Karpas-422 (cell line): ENCODE measurements around the gene OR5AC2. TPM values are rescaled to one million over a fixed set of nuclear protein-coding genes. Genes with fewer than 3 reads are reported as not detected.

Experiments
- DNase-seq: peaks from one replicate; pipeline ENCODE4 v3.0.0-alpha.2; 2015
- H2AFZ ChIP-seq: fragments of 200-600 bp; sonication (generic); 2 replicates; pipeline ENCODE4 v1.6.1; 2014; ENCODE audit warnings: antibody characterized with exemption, low read length, mixed read lengths
- H3K27ac ChIP-seq: fragments of 200-600 bp; sonication (generic); 2 replicates; pipeline ENCODE4 v1.5.1; 2014; ENCODE audit warnings: mild to moderate bottlenecking, low read length, moderate library complexity
- H3K27me3 ChIP-seq: fragments of 200-600 bp; sonication (generic); 2 replicates; pipeline ENCODE4 v1.6.1; 2014; ENCODE audit warnings: low read length, mixed read lengths
- H3K36me3 ChIP-seq: fragments of 200-600 bp; sonication (generic); 2 replicates; pipeline ENCODE4 v1.6.1; 2014; ENCODE audit warnings: low read length, mixed read lengths; ENCODE audit not compliant: insufficient read depth
- H3K4me1 ChIP-seq: fragments of 200-600 bp; sonication (generic); 2 replicates; pipeline ENCODE4 v1.6.1; 2014; ENCODE audit warnings: mild to moderate bottlenecking, low read length, mixed read lengths
- H3K4me2 ChIP-seq: fragments of 200-600 bp; sonication (generic); 2 replicates; pipeline ENCODE4 v1.6.1; 2014; ENCODE audit warnings: low read length, low read depth, mild to moderate bottlenecking; ENCODE audit not compliant: poor library complexity, severe bottlenecking
- H3K4me3 ChIP-seq: fragments of 200-600 bp; sonication (generic); 2 replicates; pipeline ENCODE4 v1.5.1; 2014; ENCODE audit warnings: mild to moderate bottlenecking, antibody characterized with exemption, low read length, mixed read lengths
- H3K79me2 ChIP-seq: fragments of 200-600 bp; sonication (generic); 2 replicates; pipeline ENCODE4 v1.6.1; 2014; ENCODE audit warnings: mild to moderate bottlenecking, low read length, mixed read lengths
- H3K9ac ChIP-seq: fragments of 200-600 bp; sonication (generic); 2 replicates; pipeline ENCODE4 v1.6.0; 2014; ENCODE audit warnings: low read length
- H3K9me2 ChIP-seq: fragments of 200-600 bp; sonication (generic), shearing (Covaris generic); replicated peaks from 2 replicates; pipeline ENCODE4 v1.6.0; 2014; ENCODE audit warnings: mild to moderate bottlenecking, low read length, moderate library complexity; ENCODE audit not compliant: insufficient read depth
- H3K9me3 ChIP-seq: fragments of 300-700, 200-600 bp; sonication (generic); 2 replicates; pipeline ENCODE4 v1.6.1; 2014; ENCODE audit warnings: low read length, mixed read lengths
- H4K20me1 ChIP-seq: fragments of 200-600 bp; sonication (generic); 2 replicates; pipeline ENCODE4 v1.6.1; 2014; ENCODE audit warnings: mild to moderate bottlenecking, antibody characterized with exemption, low read length, low read depth; ENCODE audit not compliant: insufficient read depth
- total RNA-seq: library from RNA; depleted of rRNA; stranded (reverse); fragments of >200 nt; shearing (Covaris generic); gene quantifications from 2 replicates; pipeline ENCODE4 v1.2.3, GENCODE V29; 2014; ENCODE audit warnings: low replicate concordance

Gene OR5AC2
- total RNA-seq, 1 experiment from 2014 or later, result not detected

DNA sequence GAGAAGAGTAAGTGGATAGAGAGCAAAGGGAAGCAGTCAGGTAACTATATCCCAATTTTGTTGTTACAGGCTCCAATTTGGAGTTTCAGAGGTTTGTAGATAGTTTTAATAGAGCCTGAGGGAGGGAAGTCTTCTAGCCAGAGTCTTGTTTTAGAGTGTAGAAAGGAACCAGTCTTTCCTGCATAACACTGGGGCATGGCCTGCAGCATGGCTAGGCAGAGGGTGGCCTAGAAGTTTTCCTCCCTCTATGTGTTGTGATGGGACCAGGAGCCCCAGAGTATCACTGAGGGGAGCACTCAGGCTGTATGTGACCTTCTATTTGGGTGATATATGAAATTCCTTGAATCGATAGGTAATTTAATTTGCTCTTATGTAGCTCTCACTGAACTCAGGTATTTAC is 29.3 kb upstream of the OR5AC2 start:
- DNase-seq, result no peak
- Histone ChIP-seq H3K27me3 (no peaks in the 10 kb centered on the region), H3K9me2 (no peaks in the 10 kb centered on the region), H3K4me2 (no peak overlapping the region), H3K36me3 (no peaks in the 10 kb centered on the region), H3K4me1 (no peaks in the 10 kb centered on the region), H3K4me3 (no peak overlapping the region), H3K9me3 (no peaks in the 10 kb centered on the region), H4K20me1 (no peaks in the 10 kb centered on the region), H3K9ac (no peak overlapping the region), H2AFZ (no peak overlapping the region), H3K27ac (no peak overlapping the region), H3K79me2 (no peaks in the 10 kb centered on the region)

DNA sequence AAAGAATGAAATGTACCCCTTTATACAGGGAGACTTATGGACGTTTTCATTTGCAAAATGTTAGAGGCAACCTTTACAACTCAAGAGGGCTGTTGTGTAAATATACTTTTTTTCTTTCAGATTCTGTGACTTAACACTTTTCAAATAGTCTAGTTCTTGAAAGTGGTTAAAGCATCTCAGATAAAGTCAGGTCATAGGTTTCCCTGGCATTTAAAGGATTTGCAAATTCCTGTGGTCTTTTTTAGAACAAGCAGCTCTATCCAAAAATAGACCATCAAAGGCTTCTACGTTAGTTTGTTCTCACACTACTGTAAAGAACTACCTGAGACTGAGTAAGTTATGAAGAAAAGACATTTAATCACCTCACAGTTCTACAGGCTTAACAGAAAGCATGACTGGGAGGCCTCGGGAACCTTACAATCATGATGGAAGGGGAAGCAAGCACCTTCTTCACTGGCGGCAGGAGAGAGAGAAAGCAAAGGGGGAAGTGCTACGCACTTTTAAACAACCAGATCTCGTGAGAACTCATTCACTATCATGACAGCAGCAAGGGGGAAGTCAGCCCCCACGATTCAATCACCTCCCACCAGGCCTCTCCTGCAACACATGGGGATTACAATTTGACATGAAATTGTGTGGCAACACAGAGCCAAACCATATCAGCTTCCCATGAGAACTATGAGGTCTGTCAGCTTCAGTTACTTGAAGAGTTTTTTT is 28.6 kb upstream of the OR5AC2 start:
- no peak for DNase-seq

DNA sequence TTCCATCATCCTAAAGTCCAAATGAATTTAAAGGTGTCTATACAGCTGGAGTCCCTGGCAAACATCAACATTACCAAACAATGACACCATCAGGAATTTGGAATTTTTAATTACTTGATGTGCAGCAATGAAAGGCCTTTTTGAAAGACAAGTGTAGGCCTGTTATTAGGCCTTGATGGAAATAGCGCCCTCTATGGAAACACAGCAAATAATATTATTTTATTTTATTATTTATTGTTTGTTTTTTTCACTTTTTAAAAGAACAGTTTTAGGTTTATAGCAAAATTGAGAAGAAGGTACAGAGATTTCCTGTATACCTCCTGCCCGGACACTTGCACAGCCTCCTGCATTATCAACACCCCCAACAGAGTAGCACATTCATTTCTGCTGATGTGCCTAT is 18.1 kb upstream of the OR5AC2 start:
- no peaks in the 10 kb centered on the region for H4K20me1 ChIP-seq
- no peak overlapping the region for H3K9ac ChIP-seq
- no peak overlapping the region for H3K4me3 ChIP-seq
- no peaks in the 10 kb centered on the region for H3K9me2 ChIP-seq
- no peak overlapping the region for H3K27ac ChIP-seq
- no peaks in the 10 kb centered on the region for H3K79me2 ChIP-seq
- no peaks in the 10 kb centered on the region for H3K36me3 ChIP-seq
- H2AFZ ChIP-seq, result no peak overlapping the region
- no peak overlapping the region for H3K4me2 ChIP-seq
- no peaks in the 10 kb centered on the region for H3K4me1 ChIP-seq
- no peaks in the 10 kb centered on the region for H3K27me3 ChIP-seq
- H3K9me3 ChIP-seq, result no peaks in the 10 kb centered on the region
- DNase-seq, result no peak

More for the DNA sequence above, 28.6 kb upstream of the OR5AC2 start:
- Histone ChIP-seq H3K9ac (no peak overlapping the region), H3K9me2 (no peaks in the 10 kb centered on the region), H2AFZ (no peak overlapping the region), H3K4me1 (no peaks in the 10 kb centered on the region), H4K20me1 (no peaks in the 10 kb centered on the region), H3K4me2 (no peak overlapping the region), H3K4me3 (no peak overlapping the region), H3K9me3 (no peaks in the 10 kb centered on the region), H3K79me2 (no peaks in the 10 kb centered on the region), H3K36me3 (no peaks in the 10 kb centered on the region), H3K27me3 (no peaks in the 10 kb centered on the region), H3K27ac (no peak overlapping the region)

DNA sequence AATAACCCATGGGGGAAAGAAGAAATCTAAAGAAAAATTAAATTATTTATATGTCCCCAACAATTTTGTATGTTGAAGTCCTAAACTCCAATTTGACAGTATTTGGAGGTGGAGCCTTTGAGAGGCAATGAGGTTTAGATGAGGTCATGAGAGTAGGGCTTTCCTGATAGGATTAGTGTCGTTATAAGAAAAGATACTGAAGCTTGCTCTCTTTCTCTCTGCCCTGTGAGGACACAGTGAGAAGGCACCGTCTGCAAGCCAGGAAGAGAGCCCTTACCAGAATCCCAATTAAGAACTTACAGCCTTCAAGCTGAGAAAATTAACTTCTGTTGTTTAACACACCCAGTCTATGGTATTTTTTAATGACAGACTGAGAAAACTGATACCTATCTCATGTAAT is 16.1 kb upstream of the OR5AC2 start:
- Histone ChIP-seq H3K9ac (no peak overlapping the region), H3K27ac (no peak overlapping the region), H3K4me1 (no peaks in the 10 kb centered on the region), H3K27me3 (no peaks in the 10 kb centered on the region), H3K9me2 (no peaks in the 10 kb centered on the region), H3K4me3 (no peak overlapping the region), H4K20me1 (no peaks in the 10 kb centered on the region), H2AFZ (no peak overlapping the region), H3K9me3 (no peaks in the 10 kb centered on the region), H3K36me3 (no peaks in the 10 kb centered on the region), H3K79me2 (no peaks in the 10 kb centered on the region), H3K4me2 (no peak overlapping the region)
- no peak for DNase-seq

DNA sequence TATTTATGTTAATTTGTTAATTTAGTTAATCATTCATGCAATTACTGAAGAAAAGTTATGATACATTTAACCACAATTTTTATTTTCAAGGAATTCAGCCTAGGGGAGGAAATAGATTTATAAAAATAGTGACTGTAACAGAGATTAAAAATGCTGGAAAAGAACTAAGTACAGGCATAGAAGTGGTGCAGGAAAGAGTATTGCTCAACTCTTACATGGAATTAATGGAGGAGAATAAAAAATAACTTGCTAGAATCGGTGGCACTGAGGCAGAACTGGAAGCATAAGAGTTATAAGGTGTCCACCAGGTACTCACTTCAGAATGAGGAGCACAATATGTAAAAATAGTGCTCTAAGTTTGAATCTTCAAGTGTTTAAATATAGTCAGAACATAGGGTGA is 13.5 kb upstream of the OR5AC2 start:
- Histone ChIP-seq H4K20me1 (no peaks in the 10 kb centered on the region), H2AFZ (no peak overlapping the region), H3K4me2 (no peak overlapping the region), H3K27me3 (no peaks in the 10 kb centered on the region), H3K9me3 (no peaks in the 10 kb centered on the region), H3K4me3 (no peak overlapping the region), H3K79me2 (no peaks in the 10 kb centered on the region), H3K36me3 (no peaks in the 10 kb centered on the region), H3K27ac (no peak overlapping the region), H3K9me2 (no peaks in the 10 kb centered on the region), H3K9ac (no peak overlapping the region), H3K4me1 (no peaks in the 10 kb centered on the region)
- DNase-seq, result no peak

DNA sequence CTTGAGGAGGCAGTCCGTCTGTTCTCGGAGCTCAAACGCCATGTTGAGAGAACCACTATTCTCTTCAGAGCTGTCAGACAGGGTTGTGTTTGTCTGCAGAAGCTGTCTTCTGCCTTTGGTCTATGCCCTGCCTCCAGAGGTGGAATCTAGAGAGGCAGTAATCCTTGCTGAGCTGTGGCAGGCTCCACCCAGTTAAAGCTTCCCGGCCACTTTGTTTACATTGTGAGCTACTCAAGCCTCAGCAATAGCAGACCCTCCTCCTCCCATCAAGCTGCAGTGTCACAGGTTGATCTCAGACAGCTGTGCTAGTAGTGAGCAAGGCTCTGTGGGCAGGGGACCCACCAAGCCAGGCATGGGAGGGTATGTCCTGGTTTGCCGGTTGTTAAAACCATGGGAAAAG is 8.9 kb downstream of the OR5AC2 start:
- DNase-seq, result no peak
- no peak overlapping the region for H3K9ac ChIP-seq
- no peak overlapping the region for H3K4me3 ChIP-seq
- no peak overlapping the region for H3K27ac ChIP-seq
- H3K27me3 ChIP-seq, result no peaks in the 10 kb centered on the region
- H3K79me2 ChIP-seq, result no peaks in the 10 kb centered on the region
- no peaks in the 10 kb centered on the region for H3K9me3 ChIP-seq
- H3K9me2 ChIP-seq, result no peaks in the 10 kb centered on the region
- H2AFZ ChIP-seq, result no peak overlapping the region
- H3K4me1 ChIP-seq, result no peaks in the 10 kb centered on the region
- no peaks in the 10 kb centered on the region for H4K20me1 ChIP-seq
- H3K4me2 ChIP-seq, result no peak overlapping the region
- H3K36me3 ChIP-seq, result no peaks in the 10 kb centered on the region

DNA sequence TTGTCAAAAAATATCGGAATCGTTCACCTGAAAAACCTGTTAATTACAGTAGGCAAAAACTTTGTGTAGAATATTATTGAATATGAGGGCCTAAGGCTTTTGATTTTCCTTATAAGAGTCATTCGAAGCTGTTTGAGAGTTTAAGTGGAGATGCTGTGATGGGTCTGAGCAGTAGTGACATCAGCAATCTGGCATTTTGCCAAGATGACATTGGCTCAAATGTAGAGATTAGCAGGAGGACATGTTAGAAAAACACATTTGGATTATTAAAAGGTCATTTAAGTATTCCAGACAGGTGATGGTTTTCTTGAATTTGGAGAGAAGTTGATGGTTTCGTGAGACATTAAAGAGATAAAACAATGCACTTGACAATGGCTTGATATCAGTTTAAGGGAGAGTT is 12.9 kb downstream of the OR5AC2 start:
- H3K4me3 ChIP-seq, result no peak overlapping the region
- H3K36me3 ChIP-seq, result no peaks in the 10 kb centered on the region
- no peak overlapping the region for H3K4me2 ChIP-seq
- H4K20me1 ChIP-seq, result no peaks in the 10 kb centered on the region
- no peak overlapping the region for H3K9ac ChIP-seq
- no peak overlapping the region for H2AFZ ChIP-seq
- no peaks in the 10 kb centered on the region for H3K9me2 ChIP-seq
- no peaks in the 10 kb centered on the region for H3K4me1 ChIP-seq
- no peak overlapping the region for H3K27ac ChIP-seq
- no peaks in the 10 kb centered on the region for H3K79me2 ChIP-seq
- DNase-seq, result no peak
- H3K9me3 ChIP-seq, result no peaks in the 10 kb centered on the region
- no peaks in the 10 kb centered on the region for H3K27me3 ChIP-seq

DNA sequence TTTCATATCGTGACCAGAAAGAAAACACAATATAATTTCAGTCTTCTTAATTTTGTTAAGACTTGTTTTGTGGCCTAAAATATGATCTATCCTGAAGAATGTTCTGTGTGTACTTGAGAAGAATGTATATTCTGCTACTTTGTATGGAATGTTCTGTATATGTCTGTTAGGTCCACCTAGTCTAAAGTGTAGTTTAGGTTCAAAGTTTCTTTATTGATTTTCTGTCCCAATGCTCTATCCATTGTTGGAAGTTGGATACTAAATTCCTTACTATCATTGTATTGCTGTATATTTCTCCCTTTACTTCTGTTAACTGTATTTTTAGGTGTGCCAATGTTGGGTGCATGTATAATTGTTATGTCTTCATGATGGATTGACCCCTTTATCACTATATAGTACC is 21.2 kb downstream of the OR5AC2 start:
- H3K4me1 ChIP-seq, result no peaks in the 10 kb centered on the region
- H3K79me2 ChIP-seq, result no peaks in the 10 kb centered on the region
- no peak overlapping the region for H3K4me3 ChIP-seq
- no peaks in the 10 kb centered on the region for H3K27me3 ChIP-seq
- DNase-seq, result no peak
- H3K4me2 ChIP-seq, result no peak overlapping the region
- no peak overlapping the region for H3K9ac ChIP-seq
- no peak overlapping the region for H2AFZ ChIP-seq
- H4K20me1 ChIP-seq, result no peaks in the 10 kb centered on the region
- H3K9me2 ChIP-seq, result no peaks in the 10 kb centered on the region
- H3K27ac ChIP-seq, result no peak overlapping the region
- H3K36me3 ChIP-seq, result no peaks in the 10 kb centered on the region
- no peaks in the 10 kb centered on the region; the same call in 1 of the 2 replicates for H3K9me3 ChIP-seq
